ENCODE data around the gene ZSCAN1.

The ZSCAN1 gene

DNA sequence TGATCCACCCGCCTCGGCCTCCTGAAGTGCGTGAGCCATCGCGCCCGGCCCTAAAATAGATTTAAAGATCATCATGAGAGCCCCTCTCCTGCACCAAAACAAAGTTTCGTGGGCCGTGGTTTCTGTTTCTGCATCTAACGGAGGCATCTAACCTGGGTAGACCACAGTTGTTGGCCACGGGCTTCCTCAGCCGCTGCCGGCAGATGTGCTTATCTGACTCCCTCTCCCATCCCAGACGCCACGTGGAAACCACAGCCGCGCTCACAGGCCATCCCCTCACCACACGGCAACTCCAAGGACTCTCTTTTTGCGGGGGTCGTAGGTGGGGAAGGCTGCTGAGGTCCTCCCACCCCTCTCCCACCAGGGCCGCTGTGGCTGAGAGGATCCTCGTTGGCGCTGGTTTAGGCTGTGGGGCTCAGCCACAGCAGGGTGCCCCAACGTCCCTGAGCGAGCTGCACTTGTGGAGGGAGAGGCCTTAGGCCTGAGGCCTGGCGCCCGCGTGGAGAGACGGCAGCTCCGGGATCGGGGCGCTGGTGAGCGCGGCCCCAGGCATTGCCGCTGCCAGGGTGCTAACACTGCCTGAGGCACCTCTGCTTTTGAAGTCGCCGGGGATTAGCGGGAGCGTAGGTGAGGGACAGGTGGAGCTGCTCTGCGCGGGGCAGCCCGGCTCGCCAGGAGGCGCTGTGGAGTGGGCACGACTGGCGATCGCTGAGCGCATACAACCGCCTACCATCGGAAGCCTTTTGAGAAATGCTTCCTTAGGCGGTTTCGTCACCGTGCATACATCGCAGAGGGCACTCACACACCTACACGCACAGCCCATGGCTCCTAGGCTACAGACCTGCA lies 8.9 kb downstream of the ZSCAN1 start:
- DNase-seq = no peak

DNA sequence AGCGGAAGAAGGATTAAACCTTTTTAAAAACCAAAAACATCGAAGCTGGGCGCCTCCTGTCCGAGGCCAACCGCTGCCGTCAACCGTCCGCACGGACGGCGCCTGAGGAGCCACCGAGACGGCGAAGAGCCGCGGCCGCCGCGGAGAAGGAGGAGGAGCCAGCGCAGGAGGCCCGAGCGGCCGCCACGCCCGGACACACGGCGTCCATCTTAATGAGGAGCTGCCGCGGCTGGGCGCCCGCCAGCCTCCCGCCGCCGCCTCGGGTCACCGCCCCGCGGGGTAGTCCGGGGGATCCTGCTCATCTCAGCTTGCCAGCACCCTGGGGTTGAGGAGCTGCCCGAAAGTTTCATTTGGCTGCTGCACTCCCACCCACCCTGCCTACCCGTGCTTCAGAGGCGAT lies 10.6 kb downstream of the ZSCAN1 start:
- no peak for DNase-seq

DNA sequence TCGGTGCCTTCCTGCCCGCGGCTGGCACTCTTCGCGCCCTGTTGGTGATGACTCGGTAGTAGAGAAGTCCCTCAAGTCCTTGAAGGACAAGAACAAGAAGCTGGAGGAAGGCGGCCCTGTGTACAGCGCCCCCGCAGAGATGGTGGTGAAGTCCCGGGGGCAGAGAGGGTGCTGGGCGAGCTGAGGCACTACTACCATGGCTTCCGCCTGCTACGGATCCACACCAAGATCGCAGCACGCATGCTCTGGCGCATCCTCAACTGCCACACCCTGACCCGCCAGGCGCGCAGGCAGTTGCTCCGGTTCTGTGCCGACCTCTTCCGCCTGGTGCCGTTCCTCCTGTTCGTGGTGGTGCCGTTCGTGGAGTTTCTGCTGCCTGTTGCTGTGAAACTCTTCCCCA lies 11.1 kb downstream of the ZSCAN1 start:
- DNase-seq = no peak

DNA sequence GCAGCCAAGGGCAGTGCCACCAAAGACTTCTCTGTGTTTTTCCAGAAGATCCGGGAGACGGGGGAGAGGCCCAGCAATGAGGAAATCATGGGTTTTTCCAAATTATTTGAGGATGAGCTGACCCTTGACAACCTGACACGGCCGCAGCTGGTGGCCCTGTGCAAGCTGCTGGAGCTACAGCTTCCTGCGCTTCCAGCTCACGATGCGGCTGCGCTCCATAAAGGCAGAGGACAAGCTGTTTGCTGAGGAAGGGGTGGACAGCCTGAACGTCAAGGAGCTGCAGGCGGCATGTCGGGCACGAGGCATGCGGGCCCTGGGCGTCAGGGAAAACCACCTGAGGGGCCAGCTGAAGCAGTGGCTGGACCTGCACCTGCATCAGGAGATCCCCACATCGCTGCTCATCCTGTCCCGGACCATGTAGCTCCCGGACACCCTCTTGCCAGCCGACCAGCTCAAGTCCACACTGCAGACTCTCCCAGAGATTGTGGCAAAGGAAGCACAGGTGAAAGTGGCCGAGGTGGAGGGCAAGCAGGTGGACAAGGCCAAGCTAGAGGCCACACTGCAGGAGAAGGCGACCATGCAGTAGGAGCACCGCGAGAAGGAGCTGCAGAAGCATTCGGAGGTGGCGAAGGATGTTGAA lies 11.7 kb downstream of the ZSCAN1 start:
- no peak for DNase-seq

DNA sequence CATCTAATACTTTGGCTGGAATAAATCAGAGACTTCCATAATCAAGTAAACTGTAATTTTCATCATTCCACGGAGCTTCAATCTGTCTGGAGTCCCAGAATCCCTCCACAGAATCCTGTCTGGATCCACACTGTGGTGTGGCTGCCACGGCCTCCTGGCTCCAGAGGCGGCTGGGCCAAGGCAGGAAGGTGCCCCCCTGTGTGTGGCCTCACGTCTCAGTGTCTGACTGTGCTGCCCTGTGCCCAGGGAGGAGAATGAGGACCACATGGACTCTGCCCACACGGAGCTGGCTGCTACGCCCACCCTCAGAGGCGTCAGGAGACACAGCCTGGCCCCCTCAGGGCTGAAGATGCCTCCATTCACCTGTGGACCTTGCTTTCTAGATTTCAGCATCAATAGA lies 13.0 kb downstream of the ZSCAN1 start:
- DNase-seq = no peak

DNA sequence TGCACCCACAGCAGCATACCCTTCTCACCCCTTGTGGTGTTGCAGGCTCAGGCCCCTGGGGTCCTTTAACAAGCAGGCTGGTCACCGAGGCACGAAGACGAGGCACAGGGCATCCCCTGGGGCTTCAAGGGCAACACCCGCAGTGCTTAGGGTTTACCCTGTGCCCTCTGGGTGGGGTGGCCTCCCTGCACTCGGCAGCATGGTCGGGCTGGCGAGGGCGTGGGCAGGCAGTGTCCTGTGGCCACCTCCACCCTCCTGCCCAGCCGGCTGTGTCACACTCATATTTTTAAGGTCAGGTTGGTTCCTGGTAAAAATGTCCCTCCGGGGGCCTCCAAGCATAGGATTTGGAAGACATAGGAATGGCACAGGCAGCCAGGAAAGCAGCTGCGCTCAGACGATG lies 13.8 kb downstream of the ZSCAN1 start:
- DNase-seq = no peak

DNA sequence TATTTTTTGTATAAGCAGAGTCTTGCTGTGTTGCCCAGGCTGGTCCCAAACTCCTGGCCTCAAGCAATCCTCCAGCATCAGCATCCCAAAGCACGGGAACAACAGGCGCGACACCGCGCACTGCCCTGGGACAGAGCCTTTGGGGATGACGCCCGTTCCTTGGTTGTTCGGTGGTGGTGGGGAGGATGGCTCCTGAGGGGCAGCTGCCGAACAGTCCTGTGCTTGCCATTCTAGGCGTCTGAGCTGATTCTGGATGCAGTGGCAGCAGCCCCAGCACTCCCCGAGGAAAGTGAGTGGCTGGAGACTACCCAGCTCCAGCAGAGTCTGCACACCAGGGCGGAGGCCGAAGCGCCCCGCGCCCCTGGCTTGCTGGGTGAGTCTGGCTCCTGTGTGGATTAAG lies 18.4 kb downstream of the ZSCAN1 start:
- no peak for DNase-seq

DNA sequence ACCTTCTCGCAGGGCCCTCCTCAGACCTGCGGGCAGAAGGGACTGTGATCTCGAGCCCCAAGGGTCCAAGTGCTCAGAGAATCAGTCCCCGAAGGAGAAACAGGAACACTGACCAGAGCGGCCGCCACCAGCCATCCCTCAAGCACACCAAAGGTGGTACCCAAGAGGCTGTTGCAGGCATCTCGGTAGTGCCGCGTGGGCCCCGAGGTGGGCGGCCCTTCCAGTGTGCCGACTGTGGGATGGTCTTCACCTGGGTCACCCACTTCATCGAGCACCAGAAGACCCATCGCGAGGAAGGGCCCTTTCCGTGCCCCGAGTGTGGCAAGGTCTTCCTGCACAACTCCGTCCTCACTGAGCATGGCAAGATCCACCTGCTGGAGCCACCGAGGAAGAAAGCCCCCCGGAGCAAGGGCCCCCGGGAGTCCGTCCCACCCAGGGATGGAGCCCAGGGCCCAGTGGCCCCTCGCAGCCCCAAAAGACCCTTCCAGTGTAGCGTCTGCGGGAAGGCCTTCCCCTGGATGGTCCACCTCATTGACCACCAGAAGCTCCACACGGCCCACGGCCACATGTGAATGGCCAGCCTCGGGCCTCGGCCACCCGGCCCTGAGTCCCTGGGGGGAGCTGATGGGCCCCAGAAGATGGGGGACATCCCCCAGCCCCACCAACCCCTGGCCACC lies 19.8 kb downstream of the ZSCAN1 start:
- no peak for DNase-seq

DNA sequence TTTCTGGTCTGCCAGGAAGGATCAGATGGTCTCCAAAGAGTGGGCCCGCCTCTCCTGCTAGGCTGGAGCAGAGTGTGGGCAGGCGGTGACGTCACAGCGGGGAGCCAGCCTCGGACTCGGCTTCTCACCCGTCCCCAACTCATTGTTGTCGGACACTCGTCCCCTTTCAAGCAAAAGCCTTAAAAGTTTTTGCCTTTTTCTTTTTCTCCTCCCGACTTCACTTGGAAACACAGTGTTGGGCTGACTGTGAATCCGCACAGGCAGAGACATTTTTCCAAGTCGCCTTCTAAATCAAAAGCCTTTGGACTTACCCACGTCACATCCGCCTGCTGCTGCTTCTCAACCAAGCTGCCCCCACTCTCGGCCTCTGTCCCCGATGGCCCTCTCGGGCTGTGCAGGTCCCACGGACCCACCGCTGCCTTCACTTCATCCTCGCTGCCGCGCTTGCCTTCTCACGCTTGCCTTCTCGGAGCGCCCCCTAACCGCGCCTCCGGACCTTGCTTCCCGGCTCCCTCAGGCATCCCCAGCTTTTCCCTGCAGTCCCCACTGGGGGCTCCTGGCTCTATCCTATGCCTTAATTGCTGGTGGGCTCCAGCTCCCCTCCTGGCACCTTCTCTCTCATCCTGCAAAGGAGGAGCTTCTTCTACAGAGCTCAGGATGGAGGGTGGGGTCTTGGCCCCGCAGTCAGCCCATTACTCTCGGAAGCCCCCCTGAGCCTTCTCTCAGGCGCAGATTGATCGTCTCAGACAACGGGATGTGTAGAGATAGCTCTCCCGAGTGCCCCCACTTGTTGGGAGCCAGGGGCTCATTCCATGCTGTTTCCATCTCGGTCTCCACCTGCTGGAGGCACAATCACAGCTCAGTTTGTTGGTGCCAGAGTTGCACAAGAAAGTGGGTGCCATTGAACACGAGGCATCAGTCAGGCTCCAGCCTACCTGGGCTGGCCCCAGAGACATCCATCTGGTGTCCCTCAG lies 21.4 kb downstream of the ZSCAN1 start:
- DNase-seq = no peak

DNA sequence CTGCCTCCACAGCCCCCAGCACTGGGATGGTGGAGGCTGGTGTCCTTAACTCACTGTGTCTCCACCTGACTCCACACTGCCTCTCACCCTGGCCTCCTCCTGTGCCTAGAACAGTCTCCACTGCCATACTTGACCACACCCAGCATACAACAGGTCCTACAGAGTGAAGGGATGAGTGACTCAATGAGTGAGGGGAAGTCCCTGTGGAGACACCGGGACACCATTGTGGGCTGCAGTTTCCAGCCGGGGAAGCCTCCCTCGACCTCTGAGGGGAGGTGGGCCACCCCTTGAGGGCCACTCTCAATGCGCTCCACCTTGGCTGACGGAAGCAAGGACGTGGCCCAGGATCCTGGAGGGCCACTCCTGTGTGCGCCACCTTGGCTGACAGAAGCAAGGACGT lies 22.4 kb downstream of the ZSCAN1 start:
- DNase-seq = no peak

DNA sequence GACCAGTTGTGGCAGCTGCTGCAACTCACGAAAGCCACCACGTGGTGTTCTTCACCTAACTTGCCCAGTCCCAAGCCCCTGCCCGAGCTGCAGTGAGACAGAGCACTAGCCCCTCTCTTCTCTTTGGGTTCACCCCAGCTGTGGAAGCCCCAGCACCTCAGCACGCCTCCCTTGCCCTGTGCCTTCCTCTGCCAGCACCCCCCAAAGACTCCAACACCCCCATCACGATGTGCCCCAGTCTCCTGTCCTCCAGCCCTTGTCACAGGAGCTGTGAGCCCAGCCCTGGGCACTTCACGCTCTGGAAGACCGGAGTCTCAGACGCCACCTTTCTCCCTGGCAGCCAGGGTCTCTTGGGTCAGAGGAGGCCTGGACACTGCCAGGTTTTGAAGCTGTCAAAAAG lies 23.0 kb downstream of the ZSCAN1 start:
- DNase-seq = no peak

DNA sequence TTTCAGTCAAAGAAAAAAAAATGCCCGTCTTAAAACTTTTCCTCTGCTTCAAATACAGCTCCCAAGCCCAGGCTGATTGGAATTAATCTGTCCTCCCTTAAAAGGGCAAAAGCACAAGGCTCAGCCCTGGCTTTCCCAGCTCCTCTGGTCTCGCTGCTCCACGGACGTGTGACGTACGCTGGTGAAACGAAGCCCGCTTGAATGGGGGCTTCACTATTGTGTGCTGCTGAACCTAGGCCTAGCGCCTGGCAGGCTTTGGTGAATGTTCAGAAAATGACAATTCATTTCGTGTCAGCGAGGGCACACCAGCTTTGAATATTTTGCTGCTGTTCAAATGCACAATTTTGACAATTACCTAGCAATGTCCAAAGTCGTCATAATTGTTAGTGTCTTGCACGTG lies 24.6 kb downstream of the ZSCAN1 start:
- no peak for DNase-seq

DNA sequence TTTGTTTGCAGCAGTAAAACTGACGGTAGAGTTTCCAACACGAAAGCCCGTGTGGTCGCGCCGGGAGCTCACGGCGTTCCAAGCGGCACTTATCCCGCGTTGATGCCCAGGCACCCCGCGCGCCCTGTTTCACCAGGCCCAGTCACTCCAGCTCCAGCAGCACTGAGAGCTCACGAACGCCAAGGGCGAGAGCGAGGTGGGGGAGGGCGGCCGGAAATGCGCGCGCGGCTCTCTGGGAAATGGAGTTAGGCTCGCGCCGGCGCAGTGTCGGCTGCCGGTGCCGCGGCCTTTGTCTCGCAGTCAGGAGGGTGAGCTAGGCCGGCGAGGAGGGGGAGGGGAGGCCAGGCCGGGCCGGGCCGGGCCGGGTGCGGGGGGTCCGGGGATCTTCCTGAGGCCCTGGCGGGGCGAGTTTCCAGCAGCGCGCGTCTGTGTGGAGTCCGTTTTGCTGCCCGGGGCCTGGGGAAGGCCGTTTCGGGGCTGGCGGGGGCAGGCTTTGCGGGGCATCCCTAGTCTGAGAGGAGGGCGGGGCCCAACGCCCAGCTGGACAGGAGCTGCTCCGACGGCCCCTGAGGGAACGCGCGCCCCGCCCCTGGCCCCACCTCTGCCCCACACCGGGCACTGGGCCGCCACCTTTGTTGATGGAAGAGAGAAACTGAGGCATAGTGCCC lies 25.3 kb downstream of the ZSCAN1 start, which contains the start of gene ZNF135:
Gene ZNF135, plus strand, starts transcription at position 280 of the 668 bp plus-strand sequence. CDS start 721 bp downstream, outside the sequence.
- DNase-seq = peak; percentile 27

DNA sequence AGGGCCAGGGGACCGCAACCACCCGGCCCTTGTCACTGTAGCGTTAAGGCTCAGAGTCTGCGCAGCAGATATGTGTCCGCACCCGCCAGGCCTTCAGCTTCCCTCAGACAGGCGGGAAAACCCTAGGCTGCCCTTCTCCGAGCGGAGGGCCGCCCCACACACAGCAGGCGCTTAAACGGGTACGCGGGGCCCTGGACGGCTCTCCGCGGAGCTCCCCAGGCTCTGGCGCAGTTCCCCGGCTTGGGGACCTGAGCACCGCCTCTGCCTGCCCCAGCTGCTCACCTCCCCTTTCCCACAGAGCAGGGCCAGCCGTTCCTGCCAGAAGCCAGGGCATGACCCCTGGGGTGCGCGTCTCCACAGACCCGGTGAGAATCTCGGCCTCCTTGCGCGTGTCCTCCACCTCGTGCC lies 25.9 kb downstream of the ZSCAN1 start:
- no peak for DNase-seq

DNA sequence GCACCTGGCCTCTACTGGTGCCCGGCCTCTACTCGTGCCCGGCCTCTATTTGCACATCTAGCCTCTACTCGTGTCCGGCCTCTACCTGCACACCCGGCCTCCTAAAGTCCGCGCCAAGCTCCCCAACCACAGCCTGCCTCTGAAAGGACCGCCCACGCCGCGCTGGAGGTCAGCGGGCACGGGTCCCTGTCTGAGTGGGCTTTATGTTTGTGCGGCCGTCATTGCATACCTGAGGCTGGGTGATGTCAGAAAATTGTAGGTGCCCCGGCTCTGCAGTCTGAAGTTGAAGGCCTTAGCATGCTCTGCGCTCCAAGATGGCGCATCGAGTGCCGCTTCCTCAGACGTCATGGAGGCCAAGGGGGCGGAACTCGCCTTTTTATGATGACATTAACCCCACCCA lies 26.4 kb downstream of the ZSCAN1 start:
- no peak for DNase-seq

DNA sequence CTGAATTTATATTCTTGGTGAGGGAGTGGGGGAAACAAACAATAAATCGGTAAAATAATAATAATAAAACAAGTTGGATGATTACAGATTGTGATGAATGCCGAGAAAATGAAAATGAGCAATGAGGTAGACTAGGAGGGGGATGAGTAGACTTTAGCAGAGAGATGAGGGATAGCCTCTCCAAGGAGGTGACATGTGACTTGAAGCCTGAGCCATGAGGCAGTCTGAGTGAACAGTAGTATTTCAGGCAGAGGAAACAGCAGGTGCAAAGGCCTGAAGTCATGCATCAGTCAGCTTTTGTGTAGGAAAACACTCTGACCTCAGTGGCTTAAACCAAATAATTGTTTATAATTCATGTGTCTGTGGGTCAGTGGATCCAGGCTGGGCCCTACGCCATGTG lies 29.9 kb downstream of the ZSCAN1 start:
- no peak for DNase-seq

DNA sequence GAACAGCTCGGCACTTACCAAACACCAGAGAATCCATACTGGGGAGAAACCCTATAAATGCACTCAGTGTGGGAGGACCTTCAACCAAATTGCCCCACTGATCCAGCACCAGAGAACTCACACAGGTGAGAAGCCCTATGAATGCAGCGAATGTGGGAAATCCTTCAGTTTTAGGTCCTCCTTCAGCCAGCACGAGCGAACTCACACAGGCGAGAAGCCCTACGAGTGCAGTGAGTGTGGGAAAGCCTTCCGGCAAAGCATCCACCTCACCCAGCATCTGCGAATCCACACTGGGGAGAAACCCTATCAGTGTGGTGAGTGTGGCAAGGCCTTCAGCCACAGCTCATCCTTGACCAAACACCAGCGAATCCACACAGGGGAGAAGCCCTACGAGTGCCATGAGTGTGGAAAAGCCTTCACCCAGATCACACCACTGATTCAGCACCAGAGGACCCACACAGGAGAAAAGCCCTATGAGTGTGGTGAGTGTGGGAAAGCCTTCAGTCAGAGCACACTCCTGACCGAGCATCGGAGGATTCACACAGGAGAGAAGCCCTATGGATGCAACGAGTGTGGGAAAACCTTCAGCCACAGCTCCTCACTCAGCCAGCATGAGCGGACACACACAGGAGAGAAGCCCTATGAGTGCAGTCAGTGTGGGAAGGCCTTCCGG lies 33.6 kb downstream of the ZSCAN1 start:
- no peak for DNase-seq

DNA sequence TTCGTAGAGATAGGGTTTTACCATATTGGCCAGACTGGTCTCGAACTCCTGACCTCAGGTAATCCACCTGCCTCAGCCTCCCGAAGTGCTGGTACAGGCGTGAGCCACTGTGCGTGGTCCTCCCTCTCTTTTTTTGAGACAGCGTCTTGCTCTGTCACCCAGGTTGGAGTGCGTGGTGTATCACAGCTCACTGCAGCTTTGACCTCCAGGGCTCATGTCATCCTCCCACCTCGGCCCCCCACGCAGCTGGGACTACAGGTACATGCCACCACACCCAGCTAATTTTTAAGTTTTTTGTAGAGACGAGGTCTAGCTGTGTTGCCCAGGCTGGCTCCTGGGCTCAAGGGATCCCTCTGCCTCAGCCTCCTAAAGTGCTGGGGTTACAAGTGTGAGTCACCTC lies 46.0 kb downstream of the ZSCAN1 start:
- DNase-seq = no peak

DNA sequence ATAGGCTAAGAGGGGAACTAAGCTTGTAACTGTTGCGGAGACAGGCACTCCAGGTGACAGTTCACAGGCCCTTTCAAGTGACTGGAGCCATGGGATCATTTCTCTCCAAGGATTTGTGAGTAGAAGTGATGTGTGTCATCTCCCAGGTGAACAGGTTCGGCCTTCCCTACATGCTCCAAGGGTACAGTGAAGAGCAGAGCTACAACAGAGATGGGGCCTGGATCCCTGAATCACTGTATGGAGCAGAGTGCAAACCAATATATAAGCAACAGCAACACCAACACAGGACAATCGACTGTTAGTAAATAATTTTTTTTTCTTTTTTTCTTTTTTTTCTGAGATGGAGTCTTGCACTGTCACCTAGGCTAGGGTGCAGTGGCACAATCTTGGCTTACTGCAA lies 49.2 kb downstream of the ZSCAN1 start:
- no peak for DNase-seq

DNA sequence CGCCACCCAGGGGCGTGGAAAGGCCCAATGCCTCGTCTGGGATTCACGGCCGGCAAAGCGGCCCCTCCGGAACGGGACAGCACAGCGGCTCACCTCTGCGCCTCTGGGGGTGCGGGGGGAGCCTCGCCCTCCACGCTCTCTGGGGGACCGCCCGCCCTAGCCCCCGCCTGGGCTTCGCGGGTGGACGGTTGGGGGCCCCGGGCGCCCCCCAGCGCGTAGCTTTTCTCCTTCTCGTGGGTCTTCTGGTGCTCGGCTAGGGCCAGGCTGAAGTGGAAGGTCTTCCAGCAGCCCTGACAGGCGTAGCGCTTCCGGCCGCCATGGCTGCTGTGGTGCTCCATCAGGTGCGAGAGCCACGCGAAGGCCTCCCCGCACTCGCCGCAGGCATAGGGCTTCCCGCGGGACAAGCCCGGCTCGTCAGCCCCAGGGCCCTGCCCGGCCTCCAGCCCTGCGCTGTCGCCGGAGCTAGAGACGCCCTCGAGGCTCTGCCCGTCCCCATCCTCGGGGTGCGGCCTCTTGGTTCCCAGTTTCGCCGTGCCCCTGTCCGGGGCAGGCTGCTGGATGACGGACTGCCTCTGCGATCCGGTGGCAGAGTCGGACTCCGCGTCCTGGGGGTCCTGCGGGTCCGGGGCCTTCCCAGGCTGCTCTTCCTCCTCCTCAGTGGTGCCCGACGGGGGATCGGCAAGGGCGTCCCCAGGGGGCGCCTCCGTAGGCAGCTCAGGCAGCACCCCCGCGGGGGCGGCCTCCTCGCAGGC lies 50.9 kb downstream of the ZSCAN1 start:
- DNase-seq = no peak

DNA sequence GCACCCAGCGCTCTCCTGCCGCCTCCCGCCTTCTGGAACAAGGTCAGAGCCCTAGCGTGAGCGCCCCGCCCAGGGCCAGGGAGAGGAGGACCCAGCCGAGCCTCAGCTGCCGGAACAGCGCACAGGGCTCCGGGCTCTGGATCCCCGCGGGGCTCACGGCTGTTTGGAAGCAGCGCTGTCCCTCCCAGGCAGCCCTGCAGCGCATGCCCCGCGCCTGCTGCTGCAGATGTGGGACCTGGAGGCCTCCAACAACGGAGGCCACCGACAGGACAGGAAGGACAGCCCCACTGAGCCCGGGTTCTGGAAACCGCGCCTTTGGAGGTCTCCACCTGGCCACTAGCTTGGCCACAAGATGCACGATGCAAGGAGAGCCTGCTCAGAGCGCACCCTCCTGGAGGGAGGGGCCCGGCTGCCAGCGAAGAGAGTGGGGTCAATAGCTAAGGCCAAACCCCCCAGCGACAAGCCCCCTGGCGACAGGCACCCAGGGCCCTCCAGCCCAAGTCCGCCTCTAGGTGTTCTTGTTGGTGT lies 51.6 kb downstream of the ZSCAN1 start:
- DNase-seq = no peak

All from NCI-H2029 treated with DMSO at 0.1 percent for 48 hours (cell line).